WTC11 (cell line): ENCODE measurements around the gene NEK6.

Source experiments
- ATF2 ChIP-seq: sonication (generic); formaldehyde crosslinking; IDR thresholded peaks from 2 replicates; pipeline ENCODE4 v1.8.1; 2022; ENCODE audit warnings: low read depth, missing genetic modification reagents, borderline replicate concordance
- CREB1 ChIP-seq: sonication (generic); formaldehyde crosslinking; IDR thresholded peaks from 2 replicates; pipeline ENCODE4 v1.8.0; 2023; ENCODE audit warnings: mild to moderate bottlenecking, missing genetic modification reagents
- SMAD3 ChIP-seq: sonication (generic); formaldehyde crosslinking; IDR thresholded peaks from 2 replicates; pipeline ENCODE4 v1.8.0; 2022; ENCODE audit warnings: missing genetic modification reagents, mild to moderate bottlenecking, borderline replicate concordance
- SP1 ChIP-seq: sonication (generic); formaldehyde crosslinking; conservative IDR thresholded peaks from 2 replicates; pipeline ENCODE4 v1.8.1; 2022; ENCODE audit warnings: missing genetic modification reagents
- STAT6 ChIP-seq: sonication (generic); formaldehyde crosslinking; conservative IDR thresholded peaks from 2 replicates; pipeline ENCODE4 v1.8.1; 2023; ENCODE audit warnings: mild to moderate bottlenecking, low read depth, missing genetic modification reagents, moderate library complexity
- TEAD1 ChIP-seq: sonication (generic); formaldehyde crosslinking; IDR thresholded peaks from 2 replicates; pipeline ENCODE4 v1.8.0; 2022; ENCODE audit warnings: mild to moderate bottlenecking, missing genetic modification reagents
- ZNF263 ChIP-seq: sonication (generic); formaldehyde crosslinking; IDR thresholded peaks from 2 replicates; pipeline ENCODE4 v1.8.1; 2022; ENCODE audit warnings: low read depth, mild to moderate bottlenecking, moderate library complexity, missing genetic modification reagents
- TF ChIP-seq, protein P1 (sequence below): fragments of 200-600 bp; IDR thresholded peaks from 2 replicates; pipeline ENCODE4 v1.8.0; 2022; ENCODE audit warnings: antibody characterized with exemption
- TF ChIP-seq, protein P2 (sequence below): sonication (generic); formaldehyde crosslinking; IDR thresholded peaks from 2 replicates; pipeline ENCODE4 v1.8.1; 2022; ENCODE audit warnings: mild to moderate bottlenecking, moderate library complexity, missing genetic modification reagents
- TF ChIP-seq, protein P3 (sequence below): sonication (generic); formaldehyde crosslinking; IDR thresholded peaks from 2 replicates; pipeline ENCODE4 v1.8.0; 2022; ENCODE audit warnings: mild to moderate bottlenecking, missing genetic modification reagents

DNA sequence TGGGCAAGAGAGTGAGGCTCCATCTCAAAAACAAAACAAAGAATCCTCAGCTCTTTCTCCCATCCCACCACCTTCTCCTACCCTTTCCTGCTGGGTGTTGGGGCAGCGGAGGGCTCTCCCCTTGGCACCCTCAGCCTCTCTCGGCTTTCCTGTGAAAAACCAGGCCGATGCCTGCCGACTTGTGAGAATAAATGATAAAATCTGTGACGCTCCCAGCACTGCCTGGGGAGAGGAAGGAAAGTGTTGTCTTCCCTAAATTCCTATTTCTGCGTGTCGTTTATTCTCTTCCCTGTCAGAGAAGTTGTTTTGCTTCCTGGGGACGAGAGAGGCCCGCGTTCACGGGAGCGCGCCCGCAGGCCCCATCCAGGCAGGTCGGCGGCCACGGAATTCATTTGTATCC is 19.7 kb downstream of the NEK6 start:
- TF ChIP-seq, protein P1, sequence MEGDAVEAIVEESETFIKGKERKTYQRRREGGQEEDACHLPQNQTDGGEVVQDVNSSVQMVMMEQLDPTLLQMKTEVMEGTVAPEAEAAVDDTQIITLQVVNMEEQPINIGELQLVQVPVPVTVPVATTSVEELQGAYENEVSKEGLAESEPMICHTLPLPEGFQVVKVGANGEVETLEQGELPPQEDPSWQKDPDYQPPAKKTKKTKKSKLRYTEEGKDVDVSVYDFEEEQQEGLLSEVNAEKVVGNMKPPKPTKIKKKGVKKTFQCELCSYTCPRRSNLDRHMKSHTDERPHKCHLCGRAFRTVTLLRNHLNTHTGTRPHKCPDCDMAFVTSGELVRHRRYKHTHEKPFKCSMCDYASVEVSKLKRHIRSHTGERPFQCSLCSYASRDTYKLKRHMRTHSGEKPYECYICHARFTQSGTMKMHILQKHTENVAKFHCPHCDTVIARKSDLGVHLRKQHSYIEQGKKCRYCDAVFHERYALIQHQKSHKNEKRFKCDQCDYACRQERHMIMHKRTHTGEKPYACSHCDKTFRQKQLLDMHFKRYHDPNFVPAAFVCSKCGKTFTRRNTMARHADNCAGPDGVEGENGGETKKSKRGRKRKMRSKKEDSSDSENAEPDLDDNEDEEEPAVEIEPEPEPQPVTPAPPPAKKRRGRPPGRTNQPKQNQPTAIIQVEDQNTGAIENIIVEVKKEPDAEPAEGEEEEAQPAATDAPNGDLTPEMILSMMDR = no peak
- TF ChIP-seq STAT6 = no peak
- TF ChIP-seq SP1 (CRISPR knock-in tag) = no peak
- no peak for TF ChIP-seq ZNF263 (CRISPR knock-in tag)
- no peak for TF ChIP-seq ATF2 (CRISPR knock-in tag)
- TF ChIP-seq, protein P2, sequence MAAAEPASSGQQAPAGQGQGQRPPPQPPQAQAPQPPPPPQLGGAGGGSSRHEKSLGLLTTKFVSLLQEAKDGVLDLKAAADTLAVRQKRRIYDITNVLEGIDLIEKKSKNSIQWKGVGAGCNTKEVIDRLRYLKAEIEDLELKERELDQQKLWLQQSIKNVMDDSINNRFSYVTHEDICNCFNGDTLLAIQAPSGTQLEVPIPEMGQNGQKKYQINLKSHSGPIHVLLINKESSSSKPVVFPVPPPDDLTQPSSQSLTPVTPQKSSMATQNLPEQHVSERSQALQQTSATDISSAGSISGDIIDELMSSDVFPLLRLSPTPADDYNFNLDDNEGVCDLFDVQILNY (CRISPR knock-in tag) = no peak
- TF ChIP-seq TEAD1 = no peak
- TF ChIP-seq CREB1 (CRISPR knock-in tag) = no peak
- TF ChIP-seq SMAD3 (CRISPR knock-in tag) = no peak
- TF ChIP-seq, protein P3, sequence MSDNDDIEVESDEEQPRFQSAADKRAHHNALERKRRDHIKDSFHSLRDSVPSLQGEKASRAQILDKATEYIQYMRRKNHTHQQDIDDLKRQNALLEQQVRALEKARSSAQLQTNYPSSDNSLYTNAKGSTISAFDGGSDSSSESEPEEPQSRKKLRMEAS = no peak
